Left lung (tissue), 10 donors: ENCODE results near the gene ADCY3. TPM values are rescaled to one million over a fixed set of nuclear protein-coding genes. Genes with fewer than 3 reads are reported as not detected.
A peak's percentile ranks its signal among the peaks of the same experiment; 100 is the strongest.

Experiments used
- ATAC-seq: fragments of 200-7000 bp; cut with Tn5 transposase; one replicate; pipeline ENCODE4 v1.9.1; 2020; ENCODE audit warnings: moderate library complexity
- DNase-seq, 4 donors: peaks; one replicate each; pipeline ENCODE4 v3.0.0-alpha.2; 2013 to 2020
- H3K27ac ChIP-seq, 2 donors: fragments of 200-600 bp; sonication (generic) in 1 of 2; one replicate each; pipeline versions ENCODE4 v1.5.0 to v1.8.0; 2020 to 2021
- H3K27me3 ChIP-seq, 2 donors: fragments of 200-600 bp; sonication (generic) in 1 of 2; one replicate each; pipeline versions ENCODE4 v1.5.0 to v1.8.0; 2020 to 2021
- H3K36me3 ChIP-seq, 2 donors: fragments of 200-600 bp; sonication (generic) in 1 of 2; one replicate each; pipeline versions ENCODE4 v1.5.0 to v1.8.0; 2020 to 2021
- H3K4me1 ChIP-seq, 2 donors: fragments of 200-600 bp; one replicate each; pipeline ENCODE4 v1.8.0; 2021
- H3K4me3 ChIP-seq, 2 donors: fragments of 200-600 bp; sonication (generic) in 1 of 2; one replicate each; pipeline versions ENCODE4 v1.5.0 to v1.8.0; 2020 to 2021; ENCODE audit warnings: mild to moderate bottlenecking in 1 of 2
- H3K9me3 ChIP-seq, 2 donors: fragments of 200-600 bp; sonication (generic) in 1 of 2; one replicate each; pipeline versions ENCODE4 v1.5.0 to v1.8.0; 2020 to 2021
- CTCF ChIP-seq, 2 donors: fragments of 200-600 bp; sonication (generic) in 1 of 2; IDR thresholded peaks; one replicate each; pipeline versions ENCODE4 v1.5.0 to v1.8.0; 2021; ENCODE audit warnings: antibody characterized with exemption in 2 of 2
- intact Hi-C, 2 donors: fragments of 100-400 bp; cut with DNase I; formaldehyde crosslinking; loops; one replicate each; pipeline versions ENCODE4 v1.11.2 to v1.14.2; 2022
- polyA plus RNA-seq, 6 donors: library from polyadenylated mRNA; unstranded; fragments of 120-200 nt; gene quantifications; one replicate each; pipeline ENCODE4 v1.2.1, GENCODE V29; 2013; ENCODE audit not compliant: insufficient read length in 6 of 6
- total RNA-seq, 2 donors: library from RNA; stranded (reverse); fragmentation: NEBNext Ultra II Directional; extraction: Animal tissue kit (Norgen Biotek cat#: 25700); gene quantifications; one replicate each; pipeline ENCODE4 v1.2.1, GENCODE V29; 2021
- donor health status: DM: no; HTN: yes; CAD: no.
- donor health status: DM: no; HTN: no; CAD: no.

Gene ADCY3
- total and polyA plus RNA-seq, 8 donors, result 31.4 to 50.5 (median 38.8) TPM

- no peak for TF ChIP-seq CTCF (IDR thresholded peaks at IDR 0.05)
Observed at GRCh38 chr2:24888177-24888576, 31.9 kb downstream of the ADCY3 start.

GRCh38 chr2:24887307-24887874 is 32.6 kb downstream of the ADCY3 start:
- intact Hi-C loops, result no loop called here
- DNase-seq, result no peak
- TF ChIP-seq CTCF (IDR thresholded peaks at IDR 0.05), result no peak
- peaks cover 0 to 8% of the 10 kb centered on the region in 2 donors for H3K4me1 ChIP-seq
- H3K27me3 ChIP-seq, result no peaks in the 10 kb centered on the region
- H3K27ac ChIP-seq, result no peak overlapping the region
- H3K36me3 ChIP-seq, result no peaks in the 10 kb centered on the region
- no peak for ATAC-seq
- H3K4me3 ChIP-seq, result no peak overlapping the region
- peaks cover 0 to 7% of the 10 kb centered on the region in 2 donors for H3K9me3 ChIP-seq

More at GRCh38 chr2:24888177-24888576, 31.9 kb downstream of the ADCY3 start:
- no peak for ATAC-seq
- H3K27me3 ChIP-seq, result no peaks in the 10 kb centered on the region
- H3K9me3 ChIP-seq, result peaks cover 0 to 8% of the 10 kb centered on the region in 2 donors
- no peak overlapping the region for H3K4me3 ChIP-seq
- intact Hi-C loops, result no loop called here
- no peak overlapping the region for H3K27ac ChIP-seq
- DNase-seq, result no peak
- no peaks in the 10 kb centered on the region for H3K36me3 ChIP-seq
- peaks cover 0 to 8% of the 10 kb centered on the region in 2 donors for H3K4me1 ChIP-seq

- Histone ChIP-seq H3K4me1 (peaks cover 0 to 8% of the 10 kb centered on the region in 2 donors), H3K27ac (no peak overlapping the region), H3K36me3 (no peaks in the 10 kb centered on the region), H3K27me3 (no peaks in the 10 kb centered on the region), H3K4me3 (peak overlapping the region in 1 of 2 donors; percentile 6), H3K9me3 (peaks cover 0 to 1% of the 10 kb centered on the region in 2 donors)
- no peak for DNase-seq
- intact Hi-C loops, result no loop called here
- peak; percentile 53 for ATAC-seq
- no peak for TF ChIP-seq CTCF (IDR thresholded peaks at IDR 0.05)
Observed at GRCh38 chr2:24886691-24887304, 33.2 kb downstream of the ADCY3 start.

GRCh38 chr2:24886126-24886501 is 33.9 kb downstream of the ADCY3 start:
- TF ChIP-seq CTCF (IDR thresholded peaks at IDR 0.05), result no peak
- Histone ChIP-seq H3K27ac (no peak overlapping the region), H3K4me3 (no peak overlapping the region), H3K4me1 (peaks cover 0 to 8% of the 10 kb centered on the region in 2 donors), H3K27me3 (no peaks in the 10 kb centered on the region), H3K36me3 (no peaks in the 10 kb centered on the region), H3K9me3 (no peaks in the 10 kb centered on the region)
- ATAC-seq, result no peak
- DNase-seq, result no peak
- intact Hi-C loops, result no loop called here

GRCh38 chr2:24885221-24886125 is 34.6 kb downstream of the ADCY3 start:
- H3K27ac ChIP-seq, result no peak overlapping the region
- no peak overlapping the region for H3K4me3 ChIP-seq
- H3K4me1 ChIP-seq, result peaks cover 0 to 8% of the 10 kb centered on the region in 2 donors
- intact Hi-C loops, result no loop called here
- peak; percentile 34 for ATAC-seq
- H3K27me3 ChIP-seq, result no peaks in the 10 kb centered on the region
- no peaks in the 10 kb centered on the region for H3K9me3 ChIP-seq
- H3K36me3 ChIP-seq, result no peaks in the 10 kb centered on the region
- no peak for TF ChIP-seq CTCF (IDR thresholded peaks at IDR 0.05)
- DNase-seq, result peak in 3 of 4 donors; percentile 20 to 63 (median 36)
